PFSK-1 (cell line): Measurements from ENCODE around the gene ZG16B. TPM values are rescaled to one million over a fixed set of nuclear protein-coding genes. Genes with fewer than 3 reads are reported as not detected.

ENCODE experiments used
- FOXP2 ChIP-seq: optimal IDR thresholded peaks from 2 replicates; pipeline ENCODE3; 2011; ENCODE audit warnings: borderline replicate concordance, control low read depth, inconsistent platforms; ENCODE audit not compliant: insufficient read depth; ENCODE audit errors: extremely low read length, extremely low read depth
- POLR2AphosphoS5 ChIP-seq: IDR thresholded peaks from 2 replicates; pipeline ENCODE4 v1.6.1; 2012; ENCODE audit warnings: low read depth, mild to moderate bottlenecking, control low read depth, low read length, moderate library complexity
- SIN3A ChIP-seq: IDR thresholded peaks from 2 replicates; pipeline ENCODE4 v1.6.1; 2012; ENCODE audit warnings: mild to moderate bottlenecking, low read length, moderate library complexity, borderline replicate concordance; ENCODE audit not compliant: insufficient read depth
- TAF1 ChIP-seq: IDR thresholded peaks from 2 replicates; pipeline ENCODE4 v1.6.1; 2012; ENCODE audit warnings: low read length, control low read depth, borderline replicate concordance; ENCODE audit not compliant: insufficient read depth
- polyA plus RNA-seq: library from polyadenylated mRNA; unstranded; fragments of >200 nt; gene quantifications from one replicate; pipeline ENCODE4 v1.2.1, GENCODE V29; 2012; ENCODE audit warnings: low read depth, missing spikeins; ENCODE audit not compliant: insufficient read length
- TF ChIP-seq, protein P1 (sequence below), 2 experiments: IDR thresholded peaks; 2 replicates each; pipeline versions ENCODE4 v1.6.1 to v1.8.0; 2011 to 2012; ENCODE audit warnings: low read depth in 2 of 2, low read length in 2 of 2, control low read depth in 1 of 2, inconsistent platforms in 1 of 2, mild to moderate bottlenecking in 1 of 2, moderate library complexity in 1 of 2; ENCODE audit not compliant: insufficient read depth in 1 of 2

Gene ZG16B, protein sequence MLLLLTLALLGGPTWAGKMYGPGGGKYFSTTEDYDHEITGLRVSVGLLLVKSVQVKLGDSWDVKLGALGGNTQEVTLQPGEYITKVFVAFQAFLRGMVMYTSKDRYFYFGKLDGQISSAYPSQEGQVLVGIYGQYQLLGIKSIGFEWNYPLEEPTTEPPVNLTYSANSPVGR
- 2.2 TPM for polyA plus RNA-seq

DNA sequence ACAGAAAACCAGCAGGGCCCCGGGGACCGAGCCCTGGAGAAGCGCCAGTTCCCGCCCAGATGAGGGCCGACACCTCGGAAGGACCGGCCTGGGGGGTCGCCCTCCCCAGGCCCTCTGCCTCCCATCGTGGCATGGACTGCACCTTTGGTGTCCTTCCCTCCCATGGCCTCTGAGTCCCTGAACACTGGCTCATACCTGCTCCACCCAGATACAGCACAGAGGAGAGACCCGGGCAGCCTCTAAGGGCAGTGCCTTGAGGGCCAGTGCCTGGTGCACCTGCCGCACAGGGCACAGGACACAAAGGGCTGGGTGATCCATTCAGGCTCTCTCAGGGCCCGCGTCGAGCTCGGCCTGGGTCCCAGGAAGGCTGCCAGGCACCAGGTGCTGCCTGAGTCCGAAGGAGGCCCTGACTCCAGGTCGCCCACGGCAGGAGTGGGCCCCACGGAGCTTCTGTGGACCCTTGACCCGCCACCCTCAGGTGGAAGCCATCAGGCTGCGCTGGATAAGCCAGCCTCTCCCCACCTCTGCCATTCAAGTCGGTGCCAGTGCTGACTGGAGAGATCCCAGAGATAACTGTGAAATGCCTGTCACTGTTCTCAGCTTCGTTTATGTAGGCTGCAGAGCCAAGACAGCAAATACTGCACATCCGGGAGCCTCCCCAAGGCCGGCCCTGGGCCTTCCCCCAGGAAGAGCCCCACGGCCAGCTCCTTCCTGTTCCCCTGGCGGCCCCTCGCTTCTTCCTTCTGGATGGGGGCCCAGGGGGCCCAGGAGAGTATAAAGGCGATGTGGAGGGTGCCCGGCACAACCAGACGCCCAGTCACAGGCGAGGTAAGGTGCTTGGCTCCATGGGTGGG, at the start of gene ZG16B:
Gene ZG16B (plus strand): TSS at position 803 of the 854 bp plus-strand sequence. CDS start 139 bp downstream, outside the sequence.
- TF ChIP-seq TAF1: no peak
- no peak for TF ChIP-seq POLR2AphosphoS5
- TF ChIP-seq, protein P1, sequence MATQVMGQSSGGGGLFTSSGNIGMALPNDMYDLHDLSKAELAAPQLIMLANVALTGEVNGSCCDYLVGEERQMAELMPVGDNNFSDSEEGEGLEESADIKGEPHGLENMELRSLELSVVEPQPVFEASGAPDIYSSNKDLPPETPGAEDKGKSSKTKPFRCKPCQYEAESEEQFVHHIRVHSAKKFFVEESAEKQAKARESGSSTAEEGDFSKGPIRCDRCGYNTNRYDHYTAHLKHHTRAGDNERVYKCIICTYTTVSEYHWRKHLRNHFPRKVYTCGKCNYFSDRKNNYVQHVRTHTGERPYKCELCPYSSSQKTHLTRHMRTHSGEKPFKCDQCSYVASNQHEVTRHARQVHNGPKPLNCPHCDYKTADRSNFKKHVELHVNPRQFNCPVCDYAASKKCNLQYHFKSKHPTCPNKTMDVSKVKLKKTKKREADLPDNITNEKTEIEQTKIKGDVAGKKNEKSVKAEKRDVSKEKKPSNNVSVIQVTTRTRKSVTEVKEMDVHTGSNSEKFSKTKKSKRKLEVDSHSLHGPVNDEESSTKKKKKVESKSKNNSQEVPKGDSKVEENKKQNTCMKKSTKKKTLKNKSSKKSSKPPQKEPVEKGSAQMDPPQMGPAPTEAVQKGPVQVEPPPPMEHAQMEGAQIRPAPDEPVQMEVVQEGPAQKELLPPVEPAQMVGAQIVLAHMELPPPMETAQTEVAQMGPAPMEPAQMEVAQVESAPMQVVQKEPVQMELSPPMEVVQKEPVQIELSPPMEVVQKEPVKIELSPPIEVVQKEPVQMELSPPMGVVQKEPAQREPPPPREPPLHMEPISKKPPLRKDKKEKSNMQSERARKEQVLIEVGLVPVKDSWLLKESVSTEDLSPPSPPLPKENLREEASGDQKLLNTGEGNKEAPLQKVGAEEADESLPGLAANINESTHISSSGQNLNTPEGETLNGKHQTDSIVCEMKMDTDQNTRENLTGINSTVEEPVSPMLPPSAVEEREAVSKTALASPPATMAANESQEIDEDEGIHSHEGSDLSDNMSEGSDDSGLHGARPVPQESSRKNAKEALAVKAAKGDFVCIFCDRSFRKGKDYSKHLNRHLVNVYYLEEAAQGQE (IDR thresholded peaks at IDR 0.05; ENCODE audit: insufficient read depth in 1 of 2, low read depth in 2 of 2, low read length in 2 of 2): 0 out of 4 replicates have a peak, but pooled peaks of 1 of the 2 experiments have one; percentile 4
- TF ChIP-seq FOXP2: no peak
- no peak for TF ChIP-seq SIN3A

DNA sequence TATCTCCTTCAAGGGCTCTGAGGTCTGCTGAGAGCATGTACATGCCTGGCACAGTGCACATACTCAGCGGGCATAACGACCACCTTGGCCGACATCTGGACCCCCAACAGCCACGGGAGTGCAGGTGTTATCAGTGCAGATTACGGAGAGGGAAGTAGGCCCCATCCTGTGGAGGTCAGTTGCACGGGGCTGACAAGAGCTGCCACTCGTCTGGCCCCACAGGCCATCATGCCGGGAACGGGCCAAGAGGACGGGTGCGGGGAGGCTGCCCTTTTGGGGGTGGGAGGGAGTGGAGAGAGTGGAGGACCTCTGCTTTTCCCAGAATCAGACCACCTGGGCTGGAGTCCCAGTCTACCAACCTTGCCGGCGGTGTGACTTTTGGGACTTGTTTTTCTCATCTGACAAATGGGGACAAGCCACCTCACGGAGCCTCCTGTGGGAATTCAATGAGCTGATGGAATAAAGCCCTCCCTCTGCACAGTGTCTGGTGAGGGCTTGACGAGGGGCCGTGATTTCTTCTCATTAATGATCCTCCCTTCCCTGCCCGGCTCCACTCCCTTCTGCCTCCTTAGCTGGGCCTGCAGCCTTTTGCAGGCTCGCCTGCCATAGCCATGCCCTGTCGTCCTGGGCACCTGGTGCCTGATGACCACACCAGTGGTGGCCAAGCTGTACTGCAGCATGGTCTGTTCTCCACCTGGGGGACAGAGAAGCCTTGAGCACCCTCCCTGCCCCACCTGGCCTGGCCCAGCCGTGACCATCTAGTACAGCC, 47.3 kb upstream of the ZG16B start:
- TF ChIP-seq, protein P1 (IDR thresholded peaks at IDR 0.05; ENCODE audit: insufficient read depth in 1 of 2, low read depth in 2 of 2, low read length in 2 of 2): no peak
- TF ChIP-seq TAF1: no peak
- no peak for TF ChIP-seq FOXP2
- TF ChIP-seq POLR2AphosphoS5: no peak
- TF ChIP-seq SIN3A: no peak

DNA sequence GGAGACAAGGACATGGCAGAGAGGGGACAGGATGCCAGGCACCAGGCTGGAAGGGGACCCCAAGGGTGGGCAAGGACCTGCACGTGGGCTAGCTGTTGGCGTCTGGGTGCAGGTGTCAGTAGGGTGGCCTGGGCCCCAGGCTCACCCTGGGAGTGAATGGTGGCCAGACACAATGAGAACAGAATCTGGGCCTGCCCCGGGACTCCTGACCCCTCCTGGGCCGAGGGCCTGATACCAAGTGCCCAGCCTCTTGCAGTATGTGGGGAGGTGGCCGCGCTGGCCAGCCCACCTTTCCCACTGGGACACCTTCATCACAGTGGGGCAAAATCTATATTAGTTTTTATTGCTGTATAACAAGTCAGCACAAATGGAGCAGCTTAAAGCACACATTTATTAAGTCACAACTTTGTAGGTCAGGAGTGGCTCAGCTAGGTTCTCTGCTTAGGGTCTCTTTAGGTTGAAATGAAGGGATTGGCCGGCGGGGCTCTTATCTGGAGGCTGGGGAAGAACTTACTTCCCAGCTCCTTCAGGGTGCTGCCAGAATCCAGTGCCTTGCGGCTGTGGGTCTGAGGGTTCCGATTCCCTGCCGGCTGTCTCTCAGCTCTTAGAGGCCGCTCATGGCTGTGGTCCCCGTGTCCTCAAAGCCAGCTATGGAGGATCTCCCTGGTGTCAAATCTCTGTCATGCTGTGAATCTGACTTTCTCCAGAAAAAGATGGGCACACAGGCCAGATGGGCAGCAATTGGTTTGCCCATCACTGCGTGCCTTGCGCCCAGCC, 46.3 kb upstream of the ZG16B start:
- no peak for TF ChIP-seq TAF1

DNA sequence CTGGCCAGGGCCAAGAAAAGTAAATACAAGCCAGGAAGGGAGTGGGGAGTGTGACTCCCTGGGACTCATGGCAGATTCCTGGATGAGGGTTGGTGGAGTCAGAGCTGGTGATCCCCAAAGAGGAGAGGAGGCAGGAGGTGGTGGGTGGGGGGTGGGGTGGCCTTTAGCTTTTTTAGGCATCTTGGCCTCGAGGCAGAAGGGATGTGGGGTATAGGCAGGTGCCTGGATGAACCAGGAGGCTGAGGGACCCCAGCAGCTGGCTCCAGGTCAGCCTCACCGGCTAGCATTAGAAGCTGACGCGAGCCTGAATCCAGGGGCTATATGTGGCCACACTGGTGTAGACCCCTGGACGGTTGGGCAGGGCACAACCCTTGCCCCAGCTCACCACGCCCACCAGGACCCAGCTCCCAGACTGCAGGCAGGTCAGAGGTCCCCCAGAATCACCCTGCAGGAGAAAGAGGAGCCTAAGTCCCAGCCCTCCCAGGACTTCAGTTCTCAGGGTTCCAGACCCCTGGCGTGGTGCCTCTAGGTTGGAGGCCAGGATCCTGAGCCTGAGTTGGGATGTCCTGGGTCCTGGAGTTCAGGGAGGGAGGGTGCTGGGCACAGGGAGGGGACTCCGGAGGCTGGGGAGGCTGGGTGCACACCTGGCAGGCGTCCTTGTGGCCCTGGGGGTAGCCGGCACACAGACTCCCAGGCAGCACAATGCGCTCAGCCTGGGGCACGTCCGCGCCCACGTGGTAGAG, 45.6 kb upstream of the ZG16B start:
- TF ChIP-seq FOXP2: no peak
- TF ChIP-seq, protein P1 (IDR thresholded peaks at IDR 0.05; ENCODE audit: insufficient read depth in 1 of 2, low read depth in 2 of 2, low read length in 2 of 2): no peak
- no peak for TF ChIP-seq TAF1
- TF ChIP-seq POLR2AphosphoS5: no peak
- TF ChIP-seq SIN3A: no peak
